GM19193 (cell line): Measurements from ENCODE around the gene PRMT7.

Experiments used
- POLR2A ChIP-seq: IDR thresholded peaks from 4 replicates; pipeline ENCODE4 v1.6.1; 2011; ENCODE audit not compliant: insufficient read depth, insufficient read length; ENCODE audit errors: extremely low read depth

The PRMT7 gene

GRCh38 chr16:68290450-68290849 is 20.4 kb upstream of the PRMT7 start:
- no peak for TF ChIP-seq POLR2A

- TF ChIP-seq POLR2A: no peak
These were observed 19.6 kb upstream of the PRMT7 start for GRCh38 chr16:68291227-68291626.

- no peak for TF ChIP-seq POLR2A
These were observed 18.4 kb upstream of the PRMT7 start for GRCh38 chr16:68292425-68292824.

- no peak for TF ChIP-seq POLR2A
These were observed 14.5 kb upstream of the PRMT7 start for GRCh38 chr16:68296291-68296690.

- TF ChIP-seq POLR2A: no peak
These were observed 14.1 kb upstream of the PRMT7 start for GRCh38 chr16:68296693-68297092.

- no peak for TF ChIP-seq POLR2A
These were observed 12.9 kb upstream of the PRMT7 start for GRCh38 chr16:68297908-68298307.

- no peak for TF ChIP-seq POLR2A
These were observed 12.5 kb upstream of the PRMT7 start for GRCh38 chr16:68298312-68298711.

GRCh38 chr16:68298907-68299561 is 11.8 kb upstream of the PRMT7 start:
- TF ChIP-seq POLR2A: no peak

GRCh38 chr16:68299571-68300453 is 11.0 kb upstream of the PRMT7 start:
- no peak for TF ChIP-seq POLR2A

- no peak for TF ChIP-seq POLR2A
These were observed 9.9 kb upstream of the PRMT7 start for GRCh38 chr16:68300734-68301459.

- no peak for TF ChIP-seq POLR2A
These were observed 4.2 kb upstream of the PRMT7 start for GRCh38 chr16:68306633-68307032.

- no peak for TF ChIP-seq POLR2A
These were observed 1.0 kb upstream of the PRMT7 start for GRCh38 chr16:68309799-68310198.

- TF ChIP-seq POLR2A: no peak
These were observed 414 bp upstream of the PRMT7 start for GRCh38 chr16:68310437-68310773.

- no peak for TF ChIP-seq POLR2A
These were observed 2.3 kb downstream of the PRMT7 start for GRCh38 chr16:68313116-68313515.

GRCh38 chr16:68319185-68319908 is 8.5 kb downstream of the PRMT7 start:
- TF ChIP-seq POLR2A: no peak
